Testis (tissue), 3 donors: Measurements from ENCODE around the gene TMEM81. TPM values are rescaled to one million over a fixed set of nuclear protein-coding genes. Genes with fewer than 3 reads are reported as not detected.

Experiments used
- DNase-seq: peaks from one replicate; pipeline ENCODE4 v3.0.0-alpha.2; 2019
- H3K27ac ChIP-seq, 2 donors: fragments of 200-600 bp; sonication (generic); one replicate each; pipeline ENCODE4 v1.5.1; 2019
- H3K27me3 ChIP-seq: fragments of 200-600 bp; sonication (generic); one replicate; pipeline ENCODE4 v1.5.1; 2019
- H3K36me3 ChIP-seq: fragments of 200-600 bp; sonication (generic); one replicate; pipeline ENCODE4 v1.5.1; 2017; ENCODE audit warnings: low read depth; ENCODE audit errors: missing control alignments
- H3K4me1 ChIP-seq: fragments of 200-600 bp; sonication (generic); one replicate; pipeline ENCODE4 v1.5.1; 2019
- H3K4me3 ChIP-seq, 2 donors: fragments of 200-600 bp; sonication (generic); one replicate each; pipeline ENCODE4 v1.5.1; 2017 to 2019
- H3K9me3 ChIP-seq: fragments of 200-600 bp; sonication (generic); one replicate; pipeline ENCODE4 v1.5.1; 2017
- POLR2A ChIP-seq: fragments of 450-650 bp; IDR thresholded peaks from one replicate; pipeline ENCODE4 v1.6.1; 2017; ENCODE audit warnings: antibody characterized with exemption, mild to moderate bottlenecking, moderate library complexity
- WGBS, 2 donors: methylation state at CpG; one replicate each; pipeline ENCODE4 v1.1.5; 2018; 5-methylcytosine and 5-hydroxymethylcytosine counted together
- intact Hi-C: fragments of 100-400 bp; cut with DNase I; formaldehyde crosslinking; loops from one replicate; pipeline ENCODE4 v1.15.1; 2023; ENCODE audit warnings: low total_unique reads
- polyA plus RNA-seq: library from polyadenylated mRNA; stranded (reverse); fragments of 350-450 nt; fragmentation: Illumina TruSeq; extraction: RNeasy Lipid Tissue Mini Kit (QIAGEN cat#74804); gene quantifications from one replicate; pipeline ENCODE4 v1.2.3, GENCODE V29; 2014; ENCODE audit warnings: low read depth, low replicate concordance; ENCODE audit not compliant: insufficient read depth
- total RNA-seq, 2 donors: library from RNA; depleted of rRNA; stranded (reverse); fragments of >200 nt; gene quantifications; one replicate each; pipeline ENCODE4 v1.2.3, GENCODE V29; 2016
- TF ChIP-seq, protein P1 (sequence below), 3 experiments: fragments of 450-650 bp in 2 of 3; fragments of 200-600 bp in 1 of 3; sonication (generic) in 1 of 3; IDR thresholded peaks; one replicate each; pipeline ENCODE4 v1.5.1; 2016 to 2019; ENCODE audit warnings: antibody characterized with exemption in 3 of 3, mild to moderate bottlenecking in 2 of 3, moderate library complexity in 1 of 3

The TMEM81 gene
- total and polyA plus RNA-seq, 3 donors from 2014 or later = 5.7 to 6.8 (median 5.9) TPM

DNA sequence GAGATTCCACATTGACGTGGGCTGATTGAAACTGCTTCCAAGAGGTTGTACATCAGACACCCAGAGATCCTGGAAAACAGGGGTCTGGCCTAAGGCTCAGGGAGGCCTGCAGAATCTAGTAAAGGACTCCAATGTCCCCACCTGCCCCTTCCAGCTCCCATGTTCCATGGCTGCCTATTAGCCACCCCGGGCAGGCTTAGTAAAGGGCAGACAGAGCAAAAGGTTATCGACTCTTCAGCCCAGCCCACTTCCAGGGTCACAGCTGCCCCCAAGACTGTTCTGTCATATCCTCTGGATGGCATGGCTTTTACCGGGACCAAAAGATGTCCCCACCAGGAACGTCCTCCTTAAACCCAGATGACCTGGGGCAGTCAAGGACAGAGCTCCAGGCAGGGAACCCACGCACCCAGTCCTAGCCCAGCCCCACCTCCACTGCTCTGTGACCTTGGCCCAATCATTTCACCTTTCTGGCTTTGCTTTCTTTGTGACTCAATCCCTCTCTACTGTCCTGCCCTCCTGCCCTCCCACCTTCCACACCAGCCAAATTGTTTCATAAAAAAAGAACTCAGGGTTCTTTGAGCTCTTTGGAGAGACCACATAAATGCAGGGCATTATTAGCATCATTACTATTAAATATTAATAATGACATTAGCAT lies 46.0 kb downstream of the TMEM81 start:
- intact Hi-C loops = no loop called here
- TF ChIP-seq, protein P1, sequence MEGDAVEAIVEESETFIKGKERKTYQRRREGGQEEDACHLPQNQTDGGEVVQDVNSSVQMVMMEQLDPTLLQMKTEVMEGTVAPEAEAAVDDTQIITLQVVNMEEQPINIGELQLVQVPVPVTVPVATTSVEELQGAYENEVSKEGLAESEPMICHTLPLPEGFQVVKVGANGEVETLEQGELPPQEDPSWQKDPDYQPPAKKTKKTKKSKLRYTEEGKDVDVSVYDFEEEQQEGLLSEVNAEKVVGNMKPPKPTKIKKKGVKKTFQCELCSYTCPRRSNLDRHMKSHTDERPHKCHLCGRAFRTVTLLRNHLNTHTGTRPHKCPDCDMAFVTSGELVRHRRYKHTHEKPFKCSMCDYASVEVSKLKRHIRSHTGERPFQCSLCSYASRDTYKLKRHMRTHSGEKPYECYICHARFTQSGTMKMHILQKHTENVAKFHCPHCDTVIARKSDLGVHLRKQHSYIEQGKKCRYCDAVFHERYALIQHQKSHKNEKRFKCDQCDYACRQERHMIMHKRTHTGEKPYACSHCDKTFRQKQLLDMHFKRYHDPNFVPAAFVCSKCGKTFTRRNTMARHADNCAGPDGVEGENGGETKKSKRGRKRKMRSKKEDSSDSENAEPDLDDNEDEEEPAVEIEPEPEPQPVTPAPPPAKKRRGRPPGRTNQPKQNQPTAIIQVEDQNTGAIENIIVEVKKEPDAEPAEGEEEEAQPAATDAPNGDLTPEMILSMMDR (IDR thresholded peaks at IDR 0.05) = no peak
- TF ChIP-seq POLR2A = no peak
- Histone ChIP-seq H3K36me3 (no peaks in the 10 kb centered on the region), H3K9me3 (no peaks in the 10 kb centered on the region), H3K27ac (no peak overlapping the region), H3K4me1 (no peaks in the 10 kb centered on the region), H3K4me3 (no peak overlapping the region), H3K27me3 (no peaks in the 10 kb centered on the region)
- no peak for DNase-seq
- WGBS, 2 donors = 57 to 74% methylated on average over 6 of the region's 6 CpGs

DNA sequence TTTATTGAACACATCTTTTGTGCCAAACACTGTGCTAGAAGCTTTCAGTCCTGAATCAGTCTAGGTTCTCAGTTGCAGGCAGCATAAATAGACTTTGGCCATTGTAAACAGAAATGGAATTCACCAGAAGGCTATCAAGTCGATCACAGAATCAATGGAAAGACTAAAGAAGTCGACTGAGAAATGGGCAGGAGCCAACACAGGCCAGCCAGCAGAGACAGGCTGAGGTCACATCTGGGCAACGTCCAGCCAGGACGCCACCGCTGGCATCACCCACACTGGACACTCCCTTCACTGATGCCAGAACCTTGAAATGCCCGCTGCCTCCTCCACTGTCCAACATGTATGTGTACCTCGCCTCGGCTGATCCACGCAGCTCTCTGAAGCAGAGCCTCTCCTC lies 46.7 kb downstream of the TMEM81 start:
- no peak for TF ChIP-seq POLR2A
- TF ChIP-seq, protein P1 (IDR thresholded peaks at IDR 0.05) = no peak
- Histone ChIP-seq H3K9me3 (no peaks in the 10 kb centered on the region), H3K27ac (no peak overlapping the region), H3K4me1 (no peaks in the 10 kb centered on the region), H3K27me3 (no peaks in the 10 kb centered on the region), H3K36me3 (no peaks in the 10 kb centered on the region), H3K4me3 (no peak overlapping the region)
- intact Hi-C loops = no loop called here
- 81 to 91% methylated on average over 9 of the region's 9 CpGs for WGBS, 2 donors
- no peak for DNase-seq

Other genes starting within 250 kb of the TMEM81 start
- 10 to 100 TPM in 1 of 2 donors, 1 to 10 TPM in 1; 9.9 to 13.9 TPM for gene NFASC, start 213.6 kb downstream of the TMEM81 start, total RNA-seq
- 10.2 TPM for gene NFASC, start 213.6 kb downstream of the TMEM81 start, polyA plus RNA-seq
- 10 to 100 TPM; 16.4 to 17.2 TPM for gene CNTN2, start 41.2 kb downstream of the TMEM81 start, total RNA-seq
- gene CNTN2, start 41.2 kb downstream of the TMEM81 start, polyA plus RNA-seq = 31.9 TPM
- 10 to 100 TPM; 19.1 to 20.3 TPM for gene RBBP5, start 37.5 kb upstream of the TMEM81 start, total RNA-seq
- gene RBBP5, start 37.5 kb upstream of the TMEM81 start, polyA plus RNA-seq = 11.7 TPM
- 10 to 100 TPM; 15.2 to 17.2 TPM for gene DSTYK, start 127.2 kb upstream of the TMEM81 start, total RNA-seq
- 15.4 TPM for gene DSTYK, start 127.2 kb upstream of the TMEM81 start, polyA plus RNA-seq
- gene TMCC2, start 143.5 kb upstream of the TMEM81 start, total RNA-seq = 10 to 100 TPM; 12.1 to 14.7 TPM
- 8.5 TPM for gene TMCC2, start 143.5 kb upstream of the TMEM81 start, polyA plus RNA-seq
- gene NUAK2, start 237.3 kb upstream of the TMEM81 start, total RNA-seq = 10 to 100 TPM; 13.4 to 19.6 TPM
- 7.2 TPM for gene NUAK2, start 237.3 kb upstream of the TMEM81 start, polyA plus RNA-seq